ENCODE measurements around the gene C20orf96. TPM values are rescaled to one million over a fixed set of nuclear protein-coding genes. Genes with fewer than 3 reads are reported as not detected.

C20orf96 gene, protein sequence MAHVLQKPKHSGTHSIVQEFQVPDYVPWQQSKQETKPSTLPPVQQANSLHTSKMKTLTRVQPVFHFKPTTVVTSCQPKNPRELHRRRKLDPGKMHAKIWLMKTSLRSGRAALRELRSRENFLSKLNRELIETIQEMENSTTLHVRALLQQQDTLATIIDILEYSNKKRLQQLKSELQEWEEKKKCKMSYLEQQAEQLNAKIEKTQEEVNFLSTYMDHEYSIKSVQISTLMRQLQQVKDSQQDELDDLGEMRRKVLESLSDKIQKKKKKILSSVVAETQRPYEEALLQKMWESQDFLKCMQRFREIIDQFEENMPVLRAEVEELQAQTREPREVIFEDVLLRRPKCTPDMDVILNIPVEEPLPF
- 8.5 and 9.2 TPM in 2 replicates for polyA plus RNA-seq

DNA sequence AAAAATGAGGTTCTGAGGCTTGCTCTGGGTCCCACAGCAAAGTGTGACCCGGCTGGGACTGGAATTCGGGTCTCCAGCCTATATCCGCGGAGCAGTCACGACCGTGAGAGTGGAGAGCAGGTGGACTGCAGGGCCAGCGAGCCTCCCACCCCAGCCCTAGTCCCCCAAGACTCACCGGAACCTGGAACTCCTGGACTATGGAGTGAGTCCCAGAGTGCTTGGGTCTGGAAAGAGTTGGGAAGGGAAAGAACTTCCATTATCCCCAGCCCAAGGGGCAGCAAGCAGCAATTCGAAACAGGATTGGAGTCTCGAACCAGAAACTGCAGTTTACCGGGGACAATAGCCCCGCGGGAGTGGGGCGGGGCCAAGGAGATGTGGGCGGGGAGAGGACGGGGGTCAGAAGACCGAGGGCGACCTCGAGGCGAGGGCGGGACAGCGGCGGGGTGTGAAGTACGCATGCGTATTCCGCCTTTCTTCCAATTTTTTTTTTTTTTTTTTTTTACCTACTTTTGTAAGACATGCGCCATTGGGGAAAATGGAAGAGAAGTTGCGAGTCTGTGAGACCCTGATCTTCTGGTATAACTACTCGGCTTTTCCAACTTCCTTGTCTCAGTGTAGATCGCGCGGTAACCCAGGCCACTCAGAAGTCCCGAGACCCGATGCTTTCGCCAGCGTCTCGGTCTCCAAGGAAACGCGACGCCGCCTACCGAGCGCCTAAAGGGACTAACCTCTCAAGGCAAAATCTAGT, at the start of gene C20orf96:
C20orf96 (minus strand) TSS at position 667 of the 748 bp plus-strand sequence; CDS start at position 527, 140 bp downstream.

DNA sequence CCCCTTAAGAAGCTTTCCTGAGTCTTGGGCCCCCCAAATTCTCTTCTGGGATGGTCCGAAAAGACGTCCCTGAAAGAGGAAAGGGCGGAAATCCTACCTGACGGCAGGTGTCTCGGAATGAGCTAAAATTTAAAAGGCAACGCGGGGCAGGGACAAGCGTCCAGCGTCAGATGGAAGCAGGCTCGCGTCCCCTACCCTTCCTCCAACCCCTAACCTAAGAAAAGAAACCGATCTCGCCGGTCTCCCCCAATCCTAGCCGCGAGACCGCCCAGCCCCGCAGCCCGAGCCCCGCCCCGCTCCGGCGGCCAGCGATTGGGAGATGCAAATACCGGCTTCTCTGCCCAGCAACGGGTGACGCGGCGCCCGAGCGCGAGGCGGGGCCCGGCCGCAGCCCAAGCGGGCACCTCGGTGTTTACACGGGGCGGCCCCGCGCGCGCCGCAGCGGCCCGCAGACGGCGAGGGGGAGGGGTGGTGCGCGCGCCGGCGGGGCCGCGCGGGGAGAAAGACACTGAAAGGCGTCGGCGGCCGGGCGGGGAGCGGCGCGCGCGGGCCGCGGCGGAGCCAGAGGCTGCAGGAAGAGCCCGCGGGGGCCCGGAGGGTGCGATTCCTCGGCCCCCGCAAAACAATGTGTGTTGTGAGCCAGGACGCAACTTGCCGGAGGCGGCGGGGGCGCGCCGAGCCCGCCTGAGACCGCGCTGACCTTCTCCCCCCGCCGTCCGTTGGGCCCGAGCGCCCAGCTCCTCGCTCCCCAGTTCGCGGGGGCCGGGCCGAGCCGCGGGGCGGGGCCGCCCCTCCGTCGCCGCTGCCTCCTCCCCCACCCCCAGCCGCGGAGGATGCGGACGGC, 34.7 kb upstream of the C20orf96 start, which contains the start of gene SOX12:
SOX12 (plus strand) TSS at position 508 of the 844 bp plus-strand sequence. CDS start 373 bp downstream, outside the sequence.

DNA sequence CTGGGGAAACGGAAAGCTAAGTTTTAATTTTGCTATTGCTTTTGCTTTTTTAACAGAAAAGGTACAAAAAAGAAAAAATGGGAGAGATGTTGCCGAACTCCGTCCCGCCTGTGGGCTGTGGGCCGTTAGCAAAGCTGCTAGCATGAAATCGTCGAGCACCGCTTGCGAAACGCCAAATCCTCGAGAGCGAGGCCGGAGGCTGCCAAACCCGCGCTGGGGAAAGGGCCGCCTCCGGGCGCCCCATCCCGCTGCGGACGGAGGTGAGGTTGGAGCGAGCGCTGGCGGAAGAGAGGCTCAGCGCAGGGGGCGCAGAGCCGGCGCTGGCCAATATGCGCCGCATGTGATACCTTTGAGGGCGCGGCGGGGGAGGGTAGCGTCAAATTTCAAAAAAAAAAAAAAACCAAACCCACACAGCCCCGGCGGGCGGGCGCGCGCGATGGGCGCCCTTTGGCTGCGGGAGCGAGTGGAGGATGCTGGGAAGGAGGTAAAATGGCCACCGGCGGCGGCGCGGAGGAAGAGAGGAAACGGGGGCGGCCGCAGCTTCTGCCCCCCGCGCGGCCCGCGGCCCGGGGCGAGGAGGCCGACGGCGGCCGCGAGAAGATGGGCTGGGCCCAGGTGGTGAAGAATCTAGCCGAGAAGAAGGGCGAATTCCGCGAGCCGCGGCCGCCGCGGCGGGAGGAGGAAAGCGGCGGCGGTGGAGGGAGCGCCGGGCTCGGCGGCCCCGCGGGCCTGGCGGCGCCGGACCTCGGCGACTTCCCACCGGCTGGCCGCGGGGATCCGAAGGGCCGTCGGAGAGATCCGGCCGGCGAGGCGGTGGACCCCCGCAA, 6.8 kb upstream of the C20orf96 start, which contains the start of gene ZCCHC3:
ZCCHC3 (plus strand) TSS at position 473 of the 827 bp plus-strand sequence; CDS start at position 490, 17 bp downstream.

DNA sequence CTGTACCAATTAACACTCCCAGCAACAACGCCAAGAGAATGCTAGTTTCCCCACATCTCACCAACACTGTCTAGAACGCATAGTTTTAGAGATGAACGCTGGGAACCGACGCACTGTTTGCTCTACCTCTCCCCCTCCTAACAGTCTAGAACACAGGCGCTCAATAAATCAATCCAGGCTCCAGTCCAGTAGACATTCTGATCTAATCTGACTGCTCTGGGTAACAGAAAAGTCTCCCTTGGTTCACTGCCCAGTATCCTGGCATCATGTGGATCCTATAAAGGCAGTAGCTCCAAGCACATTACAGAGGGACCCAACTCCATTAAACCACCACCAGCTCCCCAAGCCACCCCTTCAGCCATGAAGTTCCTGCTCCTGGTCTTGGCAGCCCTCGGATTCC, 33.1 kb downstream of the C20orf96 start, which contains the start of gene DEFB132:
DEFB132 (plus strand) TSS at position 306 of the 400 bp plus-strand sequence; CDS start at position 361, 55 bp downstream.

DNA sequence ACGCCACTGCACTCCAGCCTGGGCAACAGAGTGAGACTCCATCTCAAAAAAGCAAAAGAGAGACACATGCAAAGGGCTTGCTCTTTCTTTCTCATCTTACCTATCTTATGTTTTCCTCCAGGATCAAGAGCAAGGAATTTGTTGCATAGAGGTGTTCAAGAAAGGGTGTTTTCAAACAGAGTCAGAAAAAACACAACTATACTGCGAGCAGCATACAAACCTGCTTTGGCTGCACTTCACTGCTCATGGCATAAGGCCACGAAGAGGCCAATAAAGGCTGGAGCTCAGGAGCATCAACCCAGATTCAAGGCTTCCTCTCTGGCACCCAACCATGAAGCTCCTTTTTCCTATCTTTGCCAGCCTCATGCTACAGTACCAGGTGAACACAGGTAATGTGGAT, 63.6 kb downstream of the C20orf96 start, which contains the start of gene DEFB129:
DEFB129 (plus strand) TSS at position 301 of the 400 bp plus-strand sequence; CDS start at position 332, 31 bp downstream.

Other genes with a start within 250 kb of the C20orf96 start
- gene DEFB125, start 203.1 kb downstream of the C20orf96 start, polyA plus RNA-seq: not detected in 2 replicates
- gene DEFB126, start 148.2 kb downstream of the C20orf96 start, polyA plus RNA-seq: not detected in 2 replicates
- not detected in 2 replicates for gene DEFB127, start 133.3 kb downstream of the C20orf96 start, polyA plus RNA-seq
- gene DEFB128, start 101.0 kb downstream of the C20orf96 start, polyA plus RNA-seq: not detected in 2 replicates
- gene DEFB129, start 63.5 kb downstream of the C20orf96 start, polyA plus RNA-seq: not detected in 2 replicates
- gene DEFB132, start 33.0 kb downstream of the C20orf96 start, polyA plus RNA-seq: not detected in 2 replicates
- 0.94 and 1.8 TPM in 2 replicates for gene ZCCHC3, start 6.8 kb upstream of the C20orf96 start, polyA plus RNA-seq
- 0.24 and 0.98 TPM in 2 replicates for gene SOX12, start 34.8 kb upstream of the C20orf96 start, polyA plus RNA-seq
- 97.1 and 111 TPM in 2 replicates for gene NRSN2, start 56.4 kb upstream of the C20orf96 start, polyA plus RNA-seq
- gene TRIB3, start 90.0 kb upstream of the C20orf96 start, polyA plus RNA-seq: 2.4 TPM in 1 of 2 replicates, not detected in the other
- gene RBCK1, start 117.5 kb upstream of the C20orf96 start, polyA plus RNA-seq: 7.3 and 9.6 TPM in 2 replicates
- 9.2 and 12.6 TPM in 2 replicates for gene TBC1D20, start 171.8 kb upstream of the C20orf96 start, polyA plus RNA-seq

All from Purkinje cell (primary cell).